ENCODE data around the gene UTS2B. TPM values are rescaled to one million over a fixed set of nuclear protein-coding genes. Genes with fewer than 3 reads are reported as not detected.
"Not testable (repeated sequence)": the region's sequence is repeated elsewhere in the genome, so short reads cannot be mapped to it uniquely, and the experiment has no call there.

UTS2B gene
- total RNA-seq, 1 donor from 2014 or later, result 0.70 TPM

DNA sequence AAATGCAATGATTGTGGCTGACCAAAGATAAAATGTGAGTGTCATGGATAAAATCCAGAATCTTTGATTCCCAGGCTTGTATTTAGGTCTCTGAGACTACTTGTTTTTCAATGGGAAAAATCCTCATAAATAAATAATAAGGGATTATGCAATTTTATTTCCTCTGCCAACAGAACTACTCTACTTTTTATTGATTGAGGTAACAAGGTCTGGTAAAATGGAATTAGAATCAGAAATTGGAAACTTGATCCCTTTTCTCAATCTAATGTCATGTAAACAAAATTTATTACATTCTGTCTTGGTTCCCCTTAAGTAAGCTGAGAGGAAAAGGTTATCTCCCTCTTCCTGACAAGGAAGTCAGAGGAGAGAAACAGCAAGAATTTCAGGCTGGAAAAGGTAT, 49.4 kb downstream of the UTS2B start:
- H3K27ac Mint-ChIP-seq (ENCODE audit: unreplicated experiment), result no peak overlapping the region
- no peaks in the 10 kb centered on the region for H3K4me1 Mint-ChIP-seq
- TF ChIP-seq CTCF (conservative IDR thresholded peaks at IDR 0.05), result no peak

DNA sequence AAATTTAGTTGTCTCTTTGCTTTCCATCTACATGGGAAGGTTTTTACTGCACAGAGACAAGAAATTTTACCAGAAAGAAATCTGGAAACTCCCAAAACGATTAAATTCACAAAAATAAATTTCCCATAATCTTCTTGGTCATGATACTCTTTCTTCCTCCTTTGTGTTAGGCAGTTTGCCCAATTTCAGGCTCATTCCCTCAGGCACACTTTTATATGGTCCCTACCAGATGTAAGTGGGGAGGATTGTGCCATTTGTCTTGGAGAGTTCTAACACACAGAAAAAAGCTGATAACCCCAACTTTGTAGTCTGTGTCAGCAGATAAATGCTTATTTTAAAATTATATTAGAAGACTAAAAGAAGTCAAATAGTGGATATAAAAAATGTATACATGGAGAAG, 50.2 kb downstream of the UTS2B start:
- H3K36me3 Mint-ChIP-seq (ENCODE audit: low read depth), result no peaks in the 10 kb centered on the region
- H3K4me1 Mint-ChIP-seq, result no peaks in the 10 kb centered on the region
- DNase-seq (ENCODE audit: low read depth, low spot score), result no peak
- H3K27ac Mint-ChIP-seq (ENCODE audit: unreplicated experiment), result no peak overlapping the region
- no peaks in the 10 kb centered on the region for H3K9me3 Mint-ChIP-seq
- no peak overlapping the region for H3K4me3 Mint-ChIP-seq
- TF ChIP-seq CTCF (conservative IDR thresholded peaks at IDR 0.05), result no peak
- no peaks in the 10 kb centered on the region for H3K27me3 Mint-ChIP-seq (ENCODE audit: low read depth)

More for the DNA sequence above, 49.4 kb downstream of the UTS2B start:
- no peak for DNase-seq (ENCODE audit: low read depth, low spot score)
- no peaks in the 10 kb centered on the region for H3K36me3 Mint-ChIP-seq (ENCODE audit: low read depth)
- no peaks in the 10 kb centered on the region for H3K27me3 Mint-ChIP-seq (ENCODE audit: low read depth)
- H3K4me3 Mint-ChIP-seq, result no peak overlapping the region
- H3K9me3 Mint-ChIP-seq, result no peaks in the 10 kb centered on the region

GRCh38 chr3:191275751-191276150, 54.6 kb downstream of the UTS2B start:
- no peaks in the 10 kb centered on the region for H3K4me1 Mint-ChIP-seq
- no peak for TF ChIP-seq CTCF (conservative IDR thresholded peaks at IDR 0.05)
- no peak overlapping the region for H3K4me3 Mint-ChIP-seq
- H3K27me3 Mint-ChIP-seq (ENCODE audit: low read depth), result no peaks in the 10 kb centered on the region
- H3K27ac Mint-ChIP-seq (ENCODE audit: unreplicated experiment), result no peak overlapping the region
- DNase-seq (ENCODE audit: low read depth, low spot score), result no peak
- no peaks in the 10 kb centered on the region for H3K9me3 Mint-ChIP-seq
- H3K36me3 Mint-ChIP-seq (ENCODE audit: low read depth), result no peaks in the 10 kb centered on the region

GRCh38 chr3:191275244-191275643, 55.1 kb downstream of the UTS2B start:
- H3K36me3 Mint-ChIP-seq (ENCODE audit: low read depth); H3K4me3 Mint-ChIP-seq; H3K27ac Mint-ChIP-seq (ENCODE audit: unreplicated experiment); H3K4me1 Mint-ChIP-seq; DNase-seq (ENCODE audit: low read depth, low spot score); H3K9me3 Mint-ChIP-seq; H3K27me3 Mint-ChIP-seq (ENCODE audit: low read depth): not testable (repeated sequence)

- no peak overlapping the region for H3K27ac Mint-ChIP-seq (ENCODE audit: unreplicated experiment)
- H3K9me3 Mint-ChIP-seq, result no peaks in the 10 kb centered on the region
- no peak overlapping the region for H3K4me3 Mint-ChIP-seq
- DNase-seq (ENCODE audit: low read depth, low spot score), result no peak
- TF ChIP-seq CTCF (conservative IDR thresholded peaks at IDR 0.05), result no peak
- H3K4me1 Mint-ChIP-seq, result no peaks in the 10 kb centered on the region
- no peaks in the 10 kb centered on the region for H3K36me3 Mint-ChIP-seq (ENCODE audit: low read depth)
- H3K27me3 Mint-ChIP-seq (ENCODE audit: low read depth), result no peaks in the 10 kb centered on the region
These were observed 60.8 kb downstream of the UTS2B start for GRCh38 chr3:191269289-191270085.

GRCh38 chr3:191268737-191269136, 61.6 kb downstream of the UTS2B start:
- no peak for TF ChIP-seq CTCF (conservative IDR thresholded peaks at IDR 0.05)
- Mint-ChIP-seq H3K4me3 (no peak overlapping the region), H3K9me3 (no peaks in the 10 kb centered on the region), H3K27me3 (ENCODE audit: low read depth) (no peaks in the 10 kb centered on the region), H3K36me3 (ENCODE audit: low read depth) (no peaks in the 10 kb centered on the region), H3K4me1 (no peaks in the 10 kb centered on the region), H3K27ac (ENCODE audit: unreplicated experiment) (no peak overlapping the region)
- no peak for DNase-seq (ENCODE audit: low read depth, low spot score)

Measured in neural crest cell (in vitro differentiated cells).